ENCODE measurements around the gene SHISA9.

SHISA9 gene

GRCh38 chr16:13193721-13194120, 292.3 kb downstream of the SHISA9 start:
- Histone ChIP-seq H3K4me3 (ENCODE audit: low read length) (no peak overlapping the region), H3K27me3 (ENCODE audit: control insufficient read depth, insufficient read depth, low read length) (no peaks in the 10 kb centered on the region), H3K4me2 (ENCODE audit: low read length) (no peak overlapping the region), H3K36me3 (ENCODE audit: insufficient read depth, low read length) (no peaks in the 10 kb centered on the region), H3K9me3 (replicated peaks; ENCODE audit: low read length) (no peaks in the 10 kb centered on the region), H3K4me1 (ENCODE audit: control insufficient read depth, insufficient read depth, low read length) (peaks cover 22% of the 10 kb centered on the region), H3K9ac (ENCODE audit: low read depth, low read length) (no peak overlapping the region)

DNA sequence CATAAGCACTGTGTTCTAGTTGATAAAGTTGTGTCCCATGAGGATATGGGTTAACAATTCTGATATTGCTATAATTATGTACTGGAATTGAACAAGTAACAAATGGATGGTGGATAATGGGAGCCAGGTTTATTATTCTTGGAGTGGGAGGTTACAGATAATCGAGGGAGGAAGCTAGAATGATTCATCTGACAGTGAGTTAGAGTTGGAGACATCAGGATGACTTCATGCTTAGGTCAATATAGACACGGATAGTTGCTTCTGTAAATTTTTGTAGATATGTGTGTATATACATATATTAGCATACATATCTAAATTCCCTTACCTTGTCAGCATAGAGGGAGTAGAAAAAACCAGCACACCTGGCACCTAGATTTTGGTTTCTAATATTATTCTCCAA, 293.4 kb downstream of the SHISA9 start:
- H3K4me3 ChIP-seq (ENCODE audit: low read length): no peak overlapping the region
- H3K4me2 ChIP-seq (ENCODE audit: low read length): no peak overlapping the region

GRCh38 chr16:13203725-13204124, 302.3 kb downstream of the SHISA9 start:
- H3K9me3 ChIP-seq (replicated peaks; ENCODE audit: low read length): no peaks in the 10 kb centered on the region
- H3K4me2 ChIP-seq (ENCODE audit: low read length): no peak overlapping the region
- H3K27me3 ChIP-seq (ENCODE audit: control insufficient read depth, insufficient read depth, low read length): no peaks in the 10 kb centered on the region
- H3K36me3 ChIP-seq (ENCODE audit: insufficient read depth, low read length): no peaks in the 10 kb centered on the region
- no peak overlapping the region for H3K4me3 ChIP-seq (ENCODE audit: low read length)
- no peak overlapping the region for H3K9ac ChIP-seq (ENCODE audit: low read depth, low read length)
- H3K4me1 ChIP-seq (ENCODE audit: control insufficient read depth, insufficient read depth, low read length): no peaks in the 10 kb centered on the region

More for the DNA sequence above, 293.4 kb downstream of the SHISA9 start:
- no peak overlapping the region for H3K9ac ChIP-seq (ENCODE audit: low read depth, low read length)
- no peaks in the 10 kb centered on the region for H3K36me3 ChIP-seq (ENCODE audit: insufficient read depth, low read length)
- peaks cover 22% of the 10 kb centered on the region for H3K4me1 ChIP-seq (ENCODE audit: control insufficient read depth, insufficient read depth, low read length)
- H3K9me3 ChIP-seq (replicated peaks; ENCODE audit: low read length): no peaks in the 10 kb centered on the region
- H3K27me3 ChIP-seq (ENCODE audit: control insufficient read depth, insufficient read depth, low read length): no peaks in the 10 kb centered on the region

- no peaks in the 10 kb centered on the region for H3K36me3 ChIP-seq (ENCODE audit: insufficient read depth, low read length)
- H3K4me2 ChIP-seq (ENCODE audit: low read length): no peak overlapping the region
- no peaks in the 10 kb centered on the region for H3K27me3 ChIP-seq (ENCODE audit: control insufficient read depth, insufficient read depth, low read length)
- H3K4me1 ChIP-seq (ENCODE audit: control insufficient read depth, insufficient read depth, low read length): no peaks in the 10 kb centered on the region
- no peak overlapping the region for H3K4me3 ChIP-seq (ENCODE audit: low read length)
- H3K9ac ChIP-seq (ENCODE audit: low read depth, low read length): no peak overlapping the region
- no peaks in the 10 kb centered on the region for H3K9me3 ChIP-seq (replicated peaks; ENCODE audit: low read length)
Measured at GRCh38 chr16:13205352-13205751, 304.0 kb downstream of the SHISA9 start.

GRCh38 chr16:13206606-13207005, 305.2 kb downstream of the SHISA9 start:
- no peaks in the 10 kb centered on the region for H3K4me1 ChIP-seq (ENCODE audit: control insufficient read depth, insufficient read depth, low read length)
- H3K36me3 ChIP-seq (ENCODE audit: insufficient read depth, low read length): no peaks in the 10 kb centered on the region
- H3K27me3 ChIP-seq (ENCODE audit: control insufficient read depth, insufficient read depth, low read length): no peaks in the 10 kb centered on the region
- H3K4me3 ChIP-seq (ENCODE audit: low read length): no peak overlapping the region
- no peaks in the 10 kb centered on the region for H3K9me3 ChIP-seq (replicated peaks; ENCODE audit: low read length)
- H3K9ac ChIP-seq (ENCODE audit: low read depth, low read length): no peak overlapping the region
- H3K4me2 ChIP-seq (ENCODE audit: low read length): no peak overlapping the region

GRCh38 chr16:13207151-13207550, 305.8 kb downstream of the SHISA9 start:
- no peaks in the 10 kb centered on the region for H3K36me3 ChIP-seq (ENCODE audit: insufficient read depth, low read length)

DNA sequence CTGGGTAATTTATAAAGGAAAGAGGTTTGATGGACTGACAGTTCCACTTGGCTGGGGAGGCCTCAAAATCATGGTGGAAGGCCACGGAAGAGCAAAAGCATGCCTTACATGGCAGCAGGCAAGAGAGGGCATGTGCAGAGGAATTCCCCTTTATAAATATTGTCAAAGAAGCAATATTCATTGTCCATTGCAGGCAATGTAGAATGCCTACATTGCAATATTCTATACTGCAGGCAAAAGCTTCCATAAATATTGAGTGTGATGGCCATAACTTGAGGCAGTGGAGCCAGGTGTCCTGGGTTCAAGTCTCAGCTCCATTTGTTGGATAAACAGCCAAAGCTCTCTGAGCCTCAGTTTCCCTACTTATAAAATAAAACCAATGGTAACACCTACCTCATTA, 322.3 kb downstream of the SHISA9 start:
- H3K4me3 ChIP-seq (ENCODE audit: low read length): no peak overlapping the region
- H3K4me2 ChIP-seq (ENCODE audit: low read length): no peak overlapping the region
- H3K9me3 ChIP-seq (replicated peaks; ENCODE audit: low read length): no peaks in the 10 kb centered on the region
- H3K9ac ChIP-seq (ENCODE audit: low read depth, low read length): no peak overlapping the region
- no peaks in the 10 kb centered on the region for H3K27me3 ChIP-seq (ENCODE audit: control insufficient read depth, insufficient read depth, low read length)
- H3K36me3 ChIP-seq (ENCODE audit: insufficient read depth, low read length): peaks cover 3% of the 10 kb centered on the region
- no peaks in the 10 kb centered on the region for H3K4me1 ChIP-seq (ENCODE audit: control insufficient read depth, insufficient read depth, low read length)

More at GRCh38 chr16:13207151-13207550, 305.8 kb downstream of the SHISA9 start:
- Histone ChIP-seq H3K4me1 (ENCODE audit: control insufficient read depth, insufficient read depth, low read length) (no peaks in the 10 kb centered on the region), H3K4me2 (ENCODE audit: low read length) (no peak overlapping the region), H3K27me3 (ENCODE audit: control insufficient read depth, insufficient read depth, low read length) (no peaks in the 10 kb centered on the region), H3K4me3 (ENCODE audit: low read length) (no peak overlapping the region), H3K9ac (ENCODE audit: low read depth, low read length) (no peak overlapping the region), H3K9me3 (replicated peaks; ENCODE audit: low read length) (no peaks in the 10 kb centered on the region)

DNA sequence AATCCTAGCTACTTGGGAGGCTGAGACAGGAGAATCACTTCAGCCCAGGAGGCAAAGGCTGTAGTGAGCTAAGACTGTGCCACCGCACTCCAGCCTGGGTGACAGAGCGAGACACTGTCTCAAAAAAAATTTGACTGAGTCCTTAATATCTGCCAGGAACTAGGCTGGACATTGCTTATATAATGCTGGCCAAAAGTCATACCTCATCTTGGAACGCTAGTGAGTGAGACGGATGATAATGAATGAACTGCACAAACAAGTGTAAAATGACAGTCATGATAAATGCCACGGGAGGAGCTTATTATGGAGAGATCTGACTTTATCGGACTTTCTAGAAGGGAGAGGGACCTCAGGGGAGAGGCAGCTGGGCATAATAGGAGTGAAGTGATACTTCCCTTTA, 327.6 kb downstream of the SHISA9 start:
- peaks cover 11% of the 10 kb centered on the region for H3K4me1 ChIP-seq (ENCODE audit: control insufficient read depth, insufficient read depth, low read length)
- no peak overlapping the region for H3K4me3 ChIP-seq (ENCODE audit: low read length)
- H3K9me3 ChIP-seq (replicated peaks; ENCODE audit: low read length): no peaks in the 10 kb centered on the region
- H3K27me3 ChIP-seq (ENCODE audit: control insufficient read depth, insufficient read depth, low read length): no peaks in the 10 kb centered on the region
- peaks cover 3% of the 10 kb centered on the region for H3K36me3 ChIP-seq (ENCODE audit: insufficient read depth, low read length)
- H3K9ac ChIP-seq (ENCODE audit: low read depth, low read length): no peak overlapping the region
- H3K4me2 ChIP-seq (ENCODE audit: low read length): no peak overlapping the region

- no peaks in the 10 kb centered on the region for H3K27me3 ChIP-seq (ENCODE audit: control insufficient read depth, insufficient read depth, low read length)
Measured at GRCh38 chr16:13231365-13231764, 330.0 kb downstream of the SHISA9 start.

DNA sequence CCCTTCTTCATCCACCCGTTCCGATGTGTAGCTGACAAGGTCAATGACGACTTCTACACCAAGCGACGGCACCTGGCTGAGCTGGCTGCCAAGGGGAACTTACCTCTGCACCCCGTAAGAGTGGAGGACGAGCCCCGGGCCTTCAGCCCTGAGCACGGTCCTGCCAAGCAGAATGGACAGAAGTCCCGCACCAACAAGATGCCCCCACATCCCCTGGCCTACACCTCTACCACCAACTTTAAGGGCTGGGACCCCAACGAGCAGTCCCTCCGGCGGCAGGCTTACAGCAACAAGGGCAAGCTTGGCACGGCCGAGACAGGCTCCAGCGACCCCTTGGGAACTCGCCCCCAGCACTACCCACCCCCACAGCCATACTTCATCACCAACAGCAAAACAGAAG, 333.6 kb downstream of the SHISA9 start:
- H3K4me3 ChIP-seq (ENCODE audit: low read length): no peak overlapping the region
- H3K36me3 ChIP-seq (ENCODE audit: insufficient read depth, low read length): peaks cover 9% of the 10 kb centered on the region

More at GRCh38 chr16:13231365-13231764, 330.0 kb downstream of the SHISA9 start:
- no peaks in the 10 kb centered on the region for H3K9me3 ChIP-seq (replicated peaks; ENCODE audit: low read length)
- H3K36me3 ChIP-seq (ENCODE audit: insufficient read depth, low read length): peaks cover 6% of the 10 kb centered on the region
- H3K4me2 ChIP-seq (ENCODE audit: low read length): no peak overlapping the region
- H3K9ac ChIP-seq (ENCODE audit: low read depth, low read length): no peak overlapping the region
- H3K4me3 ChIP-seq (ENCODE audit: low read length): no peak overlapping the region
- H3K4me1 ChIP-seq (ENCODE audit: control insufficient read depth, insufficient read depth, low read length): peaks cover 11% of the 10 kb centered on the region

DNA sequence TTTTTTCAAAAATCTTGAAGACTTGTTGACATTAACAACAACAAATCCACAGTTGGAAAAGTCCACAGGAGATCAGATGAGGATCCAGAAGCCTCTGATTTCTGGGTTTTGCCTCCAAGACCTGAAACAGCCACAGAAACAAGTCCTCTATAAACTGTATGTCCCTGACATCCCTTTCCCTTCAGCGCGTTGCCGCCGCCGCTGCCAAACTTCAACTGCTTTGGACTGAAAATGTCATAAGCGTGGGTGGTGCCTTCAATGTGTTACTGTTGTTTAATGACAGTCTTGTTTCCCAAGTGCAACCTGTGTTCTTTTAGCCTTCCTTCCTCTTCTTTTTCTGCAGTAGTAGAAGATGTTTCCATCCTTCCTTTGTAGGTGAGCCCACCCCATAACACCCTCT, 334.9 kb downstream of the SHISA9 start:
- Histone ChIP-seq H3K36me3 (ENCODE audit: insufficient read depth, low read length) (peaks cover 9% of the 10 kb centered on the region), H3K27me3 (ENCODE audit: control insufficient read depth, insufficient read depth, low read length) (no peaks in the 10 kb centered on the region), H3K9ac (ENCODE audit: low read depth, low read length) (no peak overlapping the region), H3K4me2 (ENCODE audit: low read length) (no peak overlapping the region), H3K4me1 (ENCODE audit: control insufficient read depth, insufficient read depth, low read length) (no peaks in the 10 kb centered on the region), H3K4me3 (ENCODE audit: low read length) (no peak overlapping the region), H3K9me3 (replicated peaks; ENCODE audit: low read length) (no peaks in the 10 kb centered on the region)

More for the DNA sequence above, 333.6 kb downstream of the SHISA9 start:
- Histone ChIP-seq H3K9ac (ENCODE audit: low read depth, low read length) (no peak overlapping the region), H3K9me3 (replicated peaks; ENCODE audit: low read length) (no peaks in the 10 kb centered on the region), H3K4me2 (ENCODE audit: low read length) (no peak overlapping the region), H3K27me3 (ENCODE audit: control insufficient read depth, insufficient read depth, low read length) (no peaks in the 10 kb centered on the region), H3K4me1 (ENCODE audit: control insufficient read depth, insufficient read depth, low read length) (peaks cover 5% of the 10 kb centered on the region)

DNA sequence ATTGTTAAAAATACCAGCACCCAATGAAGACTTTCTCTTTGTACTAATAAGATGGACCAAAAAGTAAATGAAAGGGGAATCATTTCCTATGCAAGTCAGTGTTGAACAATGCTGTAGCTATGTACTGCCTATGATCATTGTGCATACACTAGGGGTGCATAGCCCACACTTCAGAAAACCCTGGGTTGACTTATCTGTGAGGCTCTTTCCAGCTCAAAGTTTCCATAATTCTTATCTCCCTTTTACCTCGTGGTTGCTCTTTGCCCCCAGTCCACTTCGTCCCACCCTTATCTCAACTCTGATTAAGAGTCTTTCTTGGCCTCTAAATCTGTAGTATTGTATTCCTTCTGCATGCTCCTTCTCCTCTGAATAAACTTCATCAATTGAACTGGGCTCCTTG, 336.8 kb downstream of the SHISA9 start:
- H3K4me1 ChIP-seq (ENCODE audit: control insufficient read depth, insufficient read depth, low read length): no peaks in the 10 kb centered on the region
- H3K27me3 ChIP-seq (ENCODE audit: control insufficient read depth, insufficient read depth, low read length): no peaks in the 10 kb centered on the region
- H3K4me3 ChIP-seq (ENCODE audit: low read length): no peak overlapping the region
- no peak overlapping the region for H3K4me2 ChIP-seq (ENCODE audit: low read length)
- H3K36me3 ChIP-seq (ENCODE audit: insufficient read depth, low read length): peaks cover 9% of the 10 kb centered on the region
- no peak overlapping the region for H3K9ac ChIP-seq (ENCODE audit: low read depth, low read length)
- no peaks in the 10 kb centered on the region for H3K9me3 ChIP-seq (replicated peaks; ENCODE audit: low read length)

All from skeletal muscle satellite cell (primary cell).